Liver (tissue), 9 donors: ENCODE results near the gene FEM1C. TPM values are rescaled to one million over a fixed set of nuclear protein-coding genes. Genes with fewer than 3 reads are reported as not detected.

Experiments
- DNase-seq: peaks from one replicate; pipeline ENCODE4 v3.0.0-alpha.2; 2017; ENCODE audit warnings: low spot score
- H3K27ac ChIP-seq, 2 donors: one replicate each; pipeline ENCODE4 v1.7.0; 2013; ENCODE audit warnings: inconsistent platforms in 2 of 2, low read length in 2 of 2, control low read depth in 1 of 2, low read depth in 1 of 2, mild to moderate bottlenecking in 1 of 2
- H3K27me3 ChIP-seq, 4 donors: one replicate each; pipeline versions ENCODE4 v1.6.1 to v1.7.0; 2013; ENCODE audit warnings: low read length in 3 of 4, inconsistent platforms in 1 of 4, mild to moderate bottlenecking in 1 of 4, moderate library complexity in 1 of 4; ENCODE audit not compliant: control insufficient read depth in 4 of 4, insufficient read depth in 4 of 4
- H3K36me3 ChIP-seq, 4 donors: one replicate each; pipeline versions ENCODE4 v1.6.1 to v1.7.0; 2013; ENCODE audit warnings: low read length in 3 of 4, mild to moderate bottlenecking in 3 of 4, low read depth in 1 of 4, moderate library complexity in 1 of 4; ENCODE audit not compliant: control insufficient read depth in 4 of 4, insufficient read depth in 3 of 4
- H3K4me1 ChIP-seq, 4 donors: one replicate each; pipeline versions ENCODE4 v1.6.1 to v1.7.0; 2013; ENCODE audit warnings: low read length in 3 of 4, mild to moderate bottlenecking in 3 of 4, moderate library complexity in 1 of 4; ENCODE audit not compliant: control insufficient read depth in 4 of 4, insufficient read depth in 4 of 4
- H3K4me3 ChIP-seq, 3 donors: one replicate each; pipeline versions ENCODE4 v1.6.1 to v1.7.0; 2013; ENCODE audit warnings: low read length in 3 of 3, control low read depth in 1 of 3, low read depth in 1 of 3, mild to moderate bottlenecking in 1 of 3
- H3K9ac ChIP-seq, 2 donors: one replicate each; pipeline ENCODE4 v1.7.0; 2013; ENCODE audit warnings: low read length in 2 of 2, mild to moderate bottlenecking in 2 of 2, moderate library complexity in 2 of 2, control low read depth in 1 of 2, low read depth in 1 of 2
- H3K9me3 ChIP-seq, 4 donors: one replicate each; pipeline versions ENCODE4 v1.6.1 to v1.7.0; 2013; ENCODE audit warnings: low read length in 3 of 4; ENCODE audit not compliant: control insufficient read depth in 4 of 4
- EGR1 ChIP-seq, 2 donors: IDR thresholded peaks; 2 replicates each; pipeline ENCODE4 v1.6.1; 2016 to 2018; ENCODE audit warnings: antibody characterized with exemption in 2 of 2, low read depth in 2 of 2
- FOXA2 ChIP-seq: IDR thresholded peaks from 2 replicates; pipeline ENCODE4 v1.6.1; 2016; ENCODE audit warnings: antibody characterized with exemption
- GABPA ChIP-seq, 2 donors: IDR thresholded peaks in 1 of 2; conservative IDR thresholded peaks in 1 of 2; 2 replicates each; pipeline ENCODE4 v1.6.1; 2016; ENCODE audit warnings: antibody characterized with exemption in 2 of 2, mild to moderate bottlenecking in 1 of 2, moderate library complexity in 1 of 2
- HNF4A ChIP-seq, 2 donors: conservative IDR thresholded peaks; 2 replicates each; pipeline ENCODE4 v1.6.1; 2016; ENCODE audit warnings: antibody characterized with exemption in 2 of 2, mild to moderate bottlenecking in 2 of 2
- HNF4G ChIP-seq: IDR thresholded peaks from 2 replicates; pipeline ENCODE4 v1.6.1; 2016; ENCODE audit warnings: antibody characterized with exemption
- JUND ChIP-seq, 2 donors: IDR thresholded peaks; 2 replicates each; pipeline ENCODE4 v1.6.1; 2016; ENCODE audit warnings: antibody characterized with exemption in 2 of 2
- MAX ChIP-seq: IDR thresholded peaks from 2 replicates; pipeline ENCODE4 v1.6.1; 2016; ENCODE audit warnings: antibody characterized with exemption
- NR2F2 ChIP-seq: IDR thresholded peaks from 2 replicates; pipeline ENCODE4 v1.6.1; 2016; ENCODE audit warnings: antibody characterized with exemption
- RAD21 ChIP-seq, 2 donors: IDR thresholded peaks; 2 replicates each; pipeline ENCODE4 v1.6.1; 2016; ENCODE audit warnings: antibody characterized with exemption in 2 of 2, mild to moderate bottlenecking in 2 of 2
- REST ChIP-seq: IDR thresholded peaks from 2 replicates; pipeline ENCODE4 v1.6.1; 2016; ENCODE audit warnings: antibody characterized with exemption, mild to moderate bottlenecking
- RXRA ChIP-seq, 2 donors: IDR thresholded peaks; 2 replicates each; pipeline ENCODE4 v1.6.1; 2017 to 2018; ENCODE audit warnings: antibody characterized with exemption in 2 of 2, mild to moderate bottlenecking in 1 of 2
- TAF1 ChIP-seq: conservative IDR thresholded peaks from 2 replicates; pipeline ENCODE4 v1.6.1; 2016; ENCODE audit warnings: antibody characterized with exemption, mild to moderate bottlenecking
- ZBTB33 ChIP-seq: IDR thresholded peaks from 2 replicates; pipeline ENCODE4 v1.6.1; 2016; ENCODE audit warnings: antibody characterized with exemption
- WGBS: extraction: QIAGEN DNeasy Blood & Tissue Kit; methylation state at CpG from one replicate; pipeline ENCODE4 v1.1.7; 2013; 5-methylcytosine and 5-hydroxymethylcytosine counted together
- polyA plus RNA-seq, 2 donors: library from polyadenylated mRNA; stranded (reverse) in 1 of 2; unstranded in 1 of 2; fragments of 200-250 nt in 1 of 2; fragments of >200 nt in 1 of 2; fragmentation: Nextera tagmentation in 1 of 2; extraction: Ambion mirVana in 1 of 2; gene quantifications; one replicate each; pipeline versions ENCODE4 v1.2.1 to v1.2.3, GENCODE V29; 2013 to 2015
- total RNA-seq, 2 donors: library from RNA; depleted of rRNA; stranded (reverse); fragments of >200 nt; gene quantifications; one replicate each; pipeline ENCODE4 v1.2.3, GENCODE V29; 2014
- TF ChIP-seq, protein P1 (sequence below): IDR thresholded peaks from 2 replicates; pipeline ENCODE4 v1.6.1; 2016; ENCODE audit warnings: antibody characterized with exemption
- TF ChIP-seq, protein P2 (sequence below): fragments of 150-350 bp; IDR thresholded peaks from 2 replicates; pipeline ENCODE4 v1.5.1; 2017; ENCODE audit warnings: improper control_type of control experiment, low read depth, low read length; ENCODE audit not compliant: missing input control
- donor health status: healthy.
- donor health status: healthy.
- donor health status: healthy.
- donor health status: healthy.
- donor health status: healthy.

The FEM1C gene
- total and polyA plus RNA-seq, 4 donors, result 3.4 to 14.3 (median 8.8) TPM

- Histone ChIP-seq H3K27ac (no peak overlapping the region), H3K27me3 (no peaks in the 10 kb centered on the region), H3K4me1 (no peaks in the 10 kb centered on the region), H3K36me3 (no peaks in the 10 kb centered on the region), H3K9me3 (no peaks in the 10 kb centered on the region), H3K9ac (no peak overlapping the region), H3K4me3 (no peak overlapping the region)
- DNase-seq, result no peak
- WGBS, result 97% methylated on average over 2 of the region's 2 CpGs
- no peak for TF ChIP-seq MAX
- no peak for TF ChIP-seq JUND (IDR thresholded peaks at IDR 0.05)
- TF ChIP-seq FOXA2, result no peak
- TF ChIP-seq ZBTB33, result no peak
- TF ChIP-seq HNF4G, result no peak
- TF ChIP-seq EGR1 (IDR thresholded peaks at IDR 0.05; ENCODE audit: low read depth in 2 of 2), result no peak
- no peak for TF ChIP-seq RAD21 (IDR thresholded peaks at IDR 0.05)
- TF ChIP-seq, protein P1, sequence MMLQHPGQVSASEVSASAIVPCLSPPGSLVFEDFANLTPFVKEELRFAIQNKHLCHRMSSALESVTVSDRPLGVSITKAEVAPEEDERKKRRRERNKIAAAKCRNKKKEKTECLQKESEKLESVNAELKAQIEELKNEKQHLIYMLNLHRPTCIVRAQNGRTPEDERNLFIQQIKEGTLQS, result no peak
- TF ChIP-seq, protein P2, sequence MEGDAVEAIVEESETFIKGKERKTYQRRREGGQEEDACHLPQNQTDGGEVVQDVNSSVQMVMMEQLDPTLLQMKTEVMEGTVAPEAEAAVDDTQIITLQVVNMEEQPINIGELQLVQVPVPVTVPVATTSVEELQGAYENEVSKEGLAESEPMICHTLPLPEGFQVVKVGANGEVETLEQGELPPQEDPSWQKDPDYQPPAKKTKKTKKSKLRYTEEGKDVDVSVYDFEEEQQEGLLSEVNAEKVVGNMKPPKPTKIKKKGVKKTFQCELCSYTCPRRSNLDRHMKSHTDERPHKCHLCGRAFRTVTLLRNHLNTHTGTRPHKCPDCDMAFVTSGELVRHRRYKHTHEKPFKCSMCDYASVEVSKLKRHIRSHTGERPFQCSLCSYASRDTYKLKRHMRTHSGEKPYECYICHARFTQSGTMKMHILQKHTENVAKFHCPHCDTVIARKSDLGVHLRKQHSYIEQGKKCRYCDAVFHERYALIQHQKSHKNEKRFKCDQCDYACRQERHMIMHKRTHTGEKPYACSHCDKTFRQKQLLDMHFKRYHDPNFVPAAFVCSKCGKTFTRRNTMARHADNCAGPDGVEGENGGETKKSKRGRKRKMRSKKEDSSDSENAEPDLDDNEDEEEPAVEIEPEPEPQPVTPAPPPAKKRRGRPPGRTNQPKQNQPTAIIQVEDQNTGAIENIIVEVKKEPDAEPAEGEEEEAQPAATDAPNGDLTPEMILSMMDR, result no peak
- TF ChIP-seq TAF1, result no peak
- TF ChIP-seq HNF4A (conservative IDR thresholded peaks at IDR 0.05), result no peak
- TF ChIP-seq RXRA (IDR thresholded peaks at IDR 0.05), result no peak
- no peak for TF ChIP-seq GABPA (IDR thresholded peaks at IDR 0.05 in 1 of 2, conservative IDR thresholded peaks at IDR 0.05 in 1 of 2)
- TF ChIP-seq REST, result no peak
- TF ChIP-seq NR2F2, result no peak
Observed at GRCh38 chr5:115509547-115509946, 35.0 kb downstream of the FEM1C start.

GRCh38 chr5:115507681-115508080 lies 36.9 kb downstream of the FEM1C start:
- H3K4me1 ChIP-seq, result no peaks in the 10 kb centered on the region
- TF ChIP-seq EGR1 (IDR thresholded peaks at IDR 0.05; ENCODE audit: low read depth in 2 of 2) (no peak), ZBTB33 (no peak)
- H3K9me3 ChIP-seq, result no peaks in the 10 kb centered on the region
- 89% methylated on average over 2 of the region's 2 CpGs for WGBS
- no peak overlapping the region for H3K4me3 ChIP-seq
- no peak for DNase-seq
- no peak overlapping the region for H3K27ac ChIP-seq
- no peaks in the 10 kb centered on the region for H3K27me3 ChIP-seq
- peaks cover 0 to 1% (median 0%) of the 10 kb centered on the region in 4 donors for H3K36me3 ChIP-seq
- H3K9ac ChIP-seq, result no peak overlapping the region
